PC-3 (cell line): ENCODE data around the gene FYN.

Experiments
- EZH2 ChIP-seq: fragments of 300-600 bp; sonication (generic); IDR thresholded peaks from one replicate; pipeline ENCODE4 v1.6.1; 2017; ENCODE audit warnings: antibody characterized with exemption, mild to moderate bottlenecking, low read length; ENCODE audit not compliant: unreplicated experiment
- TF ChIP-seq, protein P1 (sequence below): fragments of 300-600 bp; sonication (generic); conservative IDR thresholded peaks from 2 replicates; pipeline ENCODE4 v1.5.1; 2017; ENCODE audit warnings: antibody characterized with exemption, low read depth, mild to moderate bottlenecking, low read length

DNA sequence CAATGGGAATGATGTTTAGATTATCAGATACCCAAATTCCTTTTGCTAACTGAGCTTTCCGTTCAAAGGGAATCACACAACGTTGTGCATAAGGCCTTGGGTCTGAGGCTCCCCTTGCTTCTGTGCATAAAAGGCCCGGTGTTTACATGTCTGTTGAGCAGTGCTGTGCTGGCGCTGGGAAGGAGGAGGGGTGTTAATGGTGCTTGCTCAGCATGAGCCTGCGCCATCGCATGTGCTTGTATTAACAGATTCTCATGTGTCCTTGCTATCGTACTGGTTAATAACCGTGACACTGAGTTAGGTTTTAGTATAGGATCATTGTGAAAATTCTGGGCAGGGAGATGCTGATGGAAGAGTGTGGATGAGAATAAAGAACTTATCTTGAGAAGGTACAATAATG is 205.3 kb downstream of the FYN start:
- TF ChIP-seq, protein P1, sequence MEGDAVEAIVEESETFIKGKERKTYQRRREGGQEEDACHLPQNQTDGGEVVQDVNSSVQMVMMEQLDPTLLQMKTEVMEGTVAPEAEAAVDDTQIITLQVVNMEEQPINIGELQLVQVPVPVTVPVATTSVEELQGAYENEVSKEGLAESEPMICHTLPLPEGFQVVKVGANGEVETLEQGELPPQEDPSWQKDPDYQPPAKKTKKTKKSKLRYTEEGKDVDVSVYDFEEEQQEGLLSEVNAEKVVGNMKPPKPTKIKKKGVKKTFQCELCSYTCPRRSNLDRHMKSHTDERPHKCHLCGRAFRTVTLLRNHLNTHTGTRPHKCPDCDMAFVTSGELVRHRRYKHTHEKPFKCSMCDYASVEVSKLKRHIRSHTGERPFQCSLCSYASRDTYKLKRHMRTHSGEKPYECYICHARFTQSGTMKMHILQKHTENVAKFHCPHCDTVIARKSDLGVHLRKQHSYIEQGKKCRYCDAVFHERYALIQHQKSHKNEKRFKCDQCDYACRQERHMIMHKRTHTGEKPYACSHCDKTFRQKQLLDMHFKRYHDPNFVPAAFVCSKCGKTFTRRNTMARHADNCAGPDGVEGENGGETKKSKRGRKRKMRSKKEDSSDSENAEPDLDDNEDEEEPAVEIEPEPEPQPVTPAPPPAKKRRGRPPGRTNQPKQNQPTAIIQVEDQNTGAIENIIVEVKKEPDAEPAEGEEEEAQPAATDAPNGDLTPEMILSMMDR = no peak
- no peak for TF ChIP-seq EZH2
